Calu3 (cell line): ENCODE data around the gene FAM118A. TPM values are rescaled to one million over a fixed set of nuclear protein-coding genes. Genes with fewer than 3 reads are reported as not detected.

Source experiments
- BruUV-seq: library from RNA; stranded (reverse); fragments of 400-500 nt; replicated peaks from 2 replicates; lab custom pipeline; 2021; lab: Mats Ljungman, UMichigan
- CTCF ChIA-PET: fragments of 300-600 bp; sonication (Branson Sonifier 250); formaldehyde crosslinking; loops from one replicate; lab custom pipeline; 2022; ENCODE audit warnings: antibody characterized with exemption; lab: Charles Lee
- DNase-seq: peaks from one replicate; pipeline ENCODE4 v3.0.0; 2022
- H3K27ac Mint-ChIP-seq: one replicate; pipeline ENCODE4 v1.8.0; 2022; ENCODE audit warnings: mixed read lengths; ENCODE audit not compliant: unreplicated experiment
- H3K27me3 Mint-ChIP-seq: one replicate; pipeline ENCODE4 v1.8.0; 2022; ENCODE audit warnings: mixed read lengths; ENCODE audit not compliant: unreplicated experiment
- H3K36me3 Mint-ChIP-seq: one replicate; pipeline ENCODE4 v1.8.0; 2022; ENCODE audit warnings: mild to moderate bottlenecking, moderate library complexity, mixed read lengths; ENCODE audit not compliant: insufficient read depth, unreplicated experiment
- H3K4me1 Mint-ChIP-seq: one replicate; pipeline ENCODE4 v1.8.0; 2022; ENCODE audit warnings: mild to moderate bottlenecking, low read depth, mixed read lengths; ENCODE audit not compliant: unreplicated experiment
- H3K4me3 Mint-ChIP-seq: one replicate; pipeline ENCODE4 v1.8.0; 2022; ENCODE audit warnings: mild to moderate bottlenecking, low read depth, moderate library complexity, mixed read lengths; ENCODE audit not compliant: unreplicated experiment
- H3K9me3 Mint-ChIP-seq: one replicate; pipeline ENCODE4 v1.8.0; 2022; ENCODE audit warnings: low read depth, mixed read lengths; ENCODE audit not compliant: unreplicated experiment
- intact Hi-C: fragments of 100-400 bp; cut with micrococcal nuclease; formaldehyde crosslinking; loops from one replicate; pipeline ENCODE4 v1.10.0; 2022; ENCODE audit not compliant: unreplicated experiment
- total RNA-seq: library from RNA; stranded (reverse); gene quantifications from 2 replicates; pipeline ENCODE4 v1.2.3, GENCODE V29; 2022
- TF ChIP-seq, protein P1 (sequence below): fragments of 200-600 bp; IDR thresholded peaks from one replicate; pipeline ENCODE4 v1.8.0; 2022; ENCODE audit warnings: antibody characterized with exemption; ENCODE audit not compliant: unreplicated experiment

FAM118A gene
- total RNA-seq, 1 experiment from 2014 or later, result 35.0 TPM

GRCh38 chr22:45310331-45310976, 720 bp downstream of the FAM118A start:
- intact Hi-C loops, result no loop called here
- Mint-ChIP-seq H3K27me3 (no peaks in the 10 kb centered on the region), H3K36me3 (peaks cover 28% of the 10 kb centered on the region), H3K4me3 (peak overlapping the region; percentile 86), H3K9me3 (no peaks in the 10 kb centered on the region), H3K27ac (peak overlapping the region; percentile 54), H3K4me1 (peaks cover 24% of the 10 kb centered on the region)
- CTCF ChIA-PET, result no interaction called here
- TF ChIP-seq, protein P1, sequence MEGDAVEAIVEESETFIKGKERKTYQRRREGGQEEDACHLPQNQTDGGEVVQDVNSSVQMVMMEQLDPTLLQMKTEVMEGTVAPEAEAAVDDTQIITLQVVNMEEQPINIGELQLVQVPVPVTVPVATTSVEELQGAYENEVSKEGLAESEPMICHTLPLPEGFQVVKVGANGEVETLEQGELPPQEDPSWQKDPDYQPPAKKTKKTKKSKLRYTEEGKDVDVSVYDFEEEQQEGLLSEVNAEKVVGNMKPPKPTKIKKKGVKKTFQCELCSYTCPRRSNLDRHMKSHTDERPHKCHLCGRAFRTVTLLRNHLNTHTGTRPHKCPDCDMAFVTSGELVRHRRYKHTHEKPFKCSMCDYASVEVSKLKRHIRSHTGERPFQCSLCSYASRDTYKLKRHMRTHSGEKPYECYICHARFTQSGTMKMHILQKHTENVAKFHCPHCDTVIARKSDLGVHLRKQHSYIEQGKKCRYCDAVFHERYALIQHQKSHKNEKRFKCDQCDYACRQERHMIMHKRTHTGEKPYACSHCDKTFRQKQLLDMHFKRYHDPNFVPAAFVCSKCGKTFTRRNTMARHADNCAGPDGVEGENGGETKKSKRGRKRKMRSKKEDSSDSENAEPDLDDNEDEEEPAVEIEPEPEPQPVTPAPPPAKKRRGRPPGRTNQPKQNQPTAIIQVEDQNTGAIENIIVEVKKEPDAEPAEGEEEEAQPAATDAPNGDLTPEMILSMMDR, result no peak
- BruUV-seq, result no TSS peak
- DNase-seq, result no peak

- TF ChIP-seq, protein P1, result no peak
- Mint-ChIP-seq H3K4me3 (peak overlapping the region; percentile 86), H3K27ac (peak overlapping the region; percentile 54), H3K4me1 (peaks cover 24% of the 10 kb centered on the region), H3K9me3 (no peaks in the 10 kb centered on the region), H3K27me3 (no peaks in the 10 kb centered on the region), H3K36me3 (peaks cover 28% of the 10 kb centered on the region)
- no peak for DNase-seq
- CTCF ChIA-PET, result interaction anchor here (0.7 kb wide), 1 partner anchor 101 kb away, joined by 3 read pairs; no protein-coding TSS in a partner anchor
- no TSS peak for BruUV-seq
- intact Hi-C loops, result no loop called here
Measured at GRCh38 chr22:45310977-45311531, 1.3 kb downstream of the FAM118A start.

DNA sequence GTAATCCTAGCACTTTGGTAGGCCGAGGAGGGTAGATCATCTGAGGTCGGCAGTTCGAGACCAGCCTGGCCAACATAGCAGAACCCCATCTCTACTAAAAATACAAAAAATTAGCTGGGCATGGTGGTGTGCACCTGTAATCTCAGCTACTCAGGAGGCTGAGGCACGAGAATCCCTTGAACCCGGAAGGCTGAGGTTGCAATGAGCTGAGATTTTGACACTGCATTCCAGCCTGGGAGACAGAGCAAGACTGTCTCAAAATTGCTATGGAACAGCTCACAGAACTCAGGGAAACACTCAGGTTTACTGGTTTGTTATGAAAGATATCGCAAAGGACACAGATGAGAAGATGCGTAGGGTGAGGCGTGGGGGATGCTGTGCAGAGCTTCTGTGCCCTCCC, 2.7 kb downstream of the FAM118A start:
- Mint-ChIP-seq H3K27me3 (no peaks in the 10 kb centered on the region), H3K4me1 (peaks cover 28% of the 10 kb centered on the region), H3K36me3 (peaks cover 28% of the 10 kb centered on the region), H3K4me3 (no peak overlapping the region), H3K9me3 (no peaks in the 10 kb centered on the region), H3K27ac (no peak overlapping the region)
- intact Hi-C loops, result no loop called here
- no TSS peak for BruUV-seq
- TF ChIP-seq, protein P1, result no peak
- DNase-seq, result no peak
- CTCF ChIA-PET, result no interaction called here

GRCh38 chr22:45312856-45313255, 3.1 kb downstream of the FAM118A start:
- CTCF ChIA-PET, result no interaction called here
- Mint-ChIP-seq H3K27ac (no peak overlapping the region), H3K4me1 (peaks cover 32% of the 10 kb centered on the region), H3K4me3 (no peak overlapping the region), H3K9me3 (no peaks in the 10 kb centered on the region), H3K27me3 (no peaks in the 10 kb centered on the region), H3K36me3 (peaks cover 28% of the 10 kb centered on the region)
- no TSS peak for BruUV-seq
- DNase-seq, result no peak
- TF ChIP-seq, protein P1, result no peak
- intact Hi-C loops, result no loop called here
